ENCODE results near the gene IL12RB2.

IL12RB2 gene

DNA sequence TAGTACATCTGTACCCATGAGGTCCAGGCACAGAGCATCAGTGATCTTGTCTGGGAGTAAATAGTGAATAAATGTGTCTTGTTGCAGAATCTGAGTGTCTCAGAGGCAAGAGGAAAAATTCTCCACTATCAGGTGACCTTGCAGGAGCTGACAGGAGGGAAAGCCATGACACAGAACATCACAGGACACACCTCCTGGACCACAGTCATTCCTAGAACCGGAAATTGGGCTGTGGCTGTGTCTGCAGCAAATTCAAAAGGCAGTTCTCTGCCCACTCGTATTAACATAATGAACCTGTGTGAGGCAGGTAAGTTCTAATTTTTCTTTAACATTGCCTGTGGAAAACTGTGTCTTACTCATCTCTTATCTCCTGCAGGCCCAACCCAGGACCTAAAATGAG lies 43.1 kb downstream of the IL12RB2 start (continued):
- TF ChIP-seq ZFP30 (CRISPR knock-in tag; IDR thresholded peaks at IDR 0.05) (no peak), ARNTL (CRISPR knock-in tag; IDR thresholded peaks at IDR 0.05; ENCODE audit: borderline replicate concordance, low read depth) (no peak), ZNF565 (CRISPR knock-in tag; conservative IDR thresholded peaks at IDR 0.05; ENCODE audit: low read depth) (no peak), TOX (CRISPR knock-in tag; IDR thresholded peaks at IDR 0.05; ENCODE audit: borderline replicate concordance) (no peak), SNAI2 (CRISPR knock-in tag; IDR thresholded peaks at IDR 0.05) (no peak), TCF4 (CRISPR knock-in tag; IDR thresholded peaks at IDR 0.05; ENCODE audit: borderline replicate concordance) (no peak), RARB (CRISPR knock-in tag; IDR thresholded peaks at IDR 0.05) (no peak)
- TF ChIP-seq, protein P1, sequence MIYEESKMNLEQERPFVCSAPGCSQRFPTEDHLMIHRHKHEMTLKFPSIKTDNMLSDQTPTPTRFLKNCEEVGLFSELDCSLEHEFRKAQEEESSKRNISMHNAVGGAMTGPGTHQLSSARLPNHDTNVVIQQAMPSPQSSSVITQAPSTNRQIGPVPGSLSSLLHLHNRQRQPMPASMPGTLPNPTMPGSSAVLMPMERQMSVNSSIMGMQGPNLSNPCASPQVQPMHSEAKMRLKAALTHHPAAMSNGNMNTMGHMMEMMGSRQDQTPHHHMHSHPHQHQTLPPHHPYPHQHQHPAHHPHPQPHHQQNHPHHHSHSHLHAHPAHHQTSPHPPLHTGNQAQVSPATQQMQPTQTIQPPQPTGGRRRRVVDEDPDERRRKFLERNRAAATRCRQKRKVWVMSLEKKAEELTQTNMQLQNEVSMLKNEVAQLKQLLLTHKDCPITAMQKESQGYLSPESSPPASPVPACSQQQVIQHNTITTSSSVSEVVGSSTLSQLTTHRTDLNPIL (CRISPR knock-in tag; IDR thresholded peaks at IDR 0.05; ENCODE audit: low read depth), result no peak
- TF ChIP-seq, protein P2, sequence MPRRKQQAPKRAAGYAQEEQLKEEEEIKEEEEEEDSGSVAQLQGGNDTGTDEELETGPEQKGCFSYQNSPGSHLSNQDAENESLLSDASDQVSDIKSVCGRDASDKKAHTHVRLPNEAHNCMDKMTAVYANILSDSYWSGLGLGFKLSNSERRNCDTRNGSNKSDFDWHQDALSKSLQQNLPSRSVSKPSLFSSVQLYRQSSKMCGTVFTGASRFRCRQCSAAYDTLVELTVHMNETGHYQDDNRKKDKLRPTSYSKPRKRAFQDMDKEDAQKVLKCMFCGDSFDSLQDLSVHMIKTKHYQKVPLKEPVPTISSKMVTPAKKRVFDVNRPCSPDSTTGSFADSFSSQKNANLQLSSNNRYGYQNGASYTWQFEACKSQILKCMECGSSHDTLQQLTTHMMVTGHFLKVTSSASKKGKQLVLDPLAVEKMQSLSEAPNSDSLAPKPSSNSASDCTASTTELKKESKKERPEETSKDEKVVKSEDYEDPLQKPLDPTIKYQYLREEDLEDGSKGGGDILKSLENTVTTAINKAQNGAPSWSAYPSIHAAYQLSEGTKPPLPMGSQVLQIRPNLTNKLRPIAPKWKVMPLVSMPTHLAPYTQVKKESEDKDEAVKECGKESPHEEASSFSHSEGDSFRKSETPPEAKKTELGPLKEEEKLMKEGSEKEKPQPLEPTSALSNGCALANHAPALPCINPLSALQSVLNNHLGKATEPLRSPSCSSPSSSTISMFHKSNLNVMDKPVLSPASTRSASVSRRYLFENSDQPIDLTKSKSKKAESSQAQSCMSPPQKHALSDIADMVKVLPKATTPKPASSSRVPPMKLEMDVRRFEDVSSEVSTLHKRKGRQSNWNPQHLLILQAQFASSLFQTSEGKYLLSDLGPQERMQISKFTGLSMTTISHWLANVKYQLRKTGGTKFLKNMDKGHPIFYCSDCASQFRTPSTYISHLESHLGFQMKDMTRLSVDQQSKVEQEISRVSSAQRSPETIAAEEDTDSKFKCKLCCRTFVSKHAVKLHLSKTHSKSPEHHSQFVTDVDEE (CRISPR knock-in tag; IDR thresholded peaks at IDR 0.05), result no peak

DNA sequence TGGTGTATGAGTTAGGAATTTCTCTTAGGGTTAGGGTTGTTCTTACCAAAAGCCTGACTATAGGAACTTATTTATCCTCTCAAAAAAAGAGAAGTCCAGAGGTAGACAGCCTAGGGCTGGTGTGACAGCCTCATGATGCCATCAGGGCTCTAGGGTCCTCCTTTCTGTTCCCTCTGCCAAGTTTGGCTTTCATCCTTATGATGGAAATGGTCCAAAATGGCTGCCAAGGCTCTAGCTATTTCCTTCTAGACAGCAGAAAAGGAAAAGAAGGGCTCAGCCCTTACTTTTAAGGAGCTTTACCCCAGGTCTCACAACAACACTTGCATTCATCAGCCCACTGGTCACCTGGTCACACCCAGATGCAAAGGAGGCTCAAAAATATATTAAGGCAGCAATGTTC lies 44.5 kb downstream of the IL12RB2 start:
- no peak for ATAC-seq
- TF ChIP-seq ESRRG (CRISPR knock-in tag; IDR thresholded peaks at IDR 0.05), result no peak
- TF ChIP-seq ZNF70 (CRISPR knock-in tag; IDR thresholded peaks at IDR 0.05), result no peak

DNA sequence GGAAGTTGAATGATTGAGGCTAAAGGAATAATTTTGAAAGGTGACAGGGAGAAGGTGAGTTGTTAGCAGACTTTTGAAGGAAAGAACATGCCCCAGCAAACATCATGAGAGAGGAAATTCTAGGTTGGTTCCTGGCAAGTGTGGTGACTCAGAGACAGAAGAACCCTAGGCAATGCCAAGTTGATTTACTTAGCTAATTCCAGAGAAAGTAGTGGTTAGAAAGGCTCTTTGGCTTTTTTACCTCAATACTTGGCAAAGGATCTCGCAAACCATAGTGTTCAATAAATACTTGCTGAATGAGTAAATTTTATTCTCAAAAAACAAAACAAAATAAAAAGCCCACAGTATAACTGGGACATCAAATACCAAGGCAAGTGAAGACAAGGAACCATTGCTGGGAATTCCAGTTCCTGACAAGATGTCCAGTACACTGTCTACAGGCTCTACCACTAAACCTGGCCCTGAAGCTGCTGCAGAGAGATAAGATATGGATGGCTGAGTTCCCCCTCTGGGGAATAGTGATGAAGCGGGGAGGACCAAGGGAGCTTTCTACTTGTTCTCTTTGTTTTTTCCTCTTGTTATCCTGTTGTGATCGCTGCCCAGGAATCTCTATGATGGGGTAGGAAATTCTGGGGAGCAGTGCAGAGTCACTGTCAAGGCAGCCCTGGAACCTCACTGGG lies 48.2 kb downstream of the IL12RB2 start:
- ATAC-seq, result peak; percentile 91
- TF ChIP-seq OSR1 (CRISPR knock-in tag; IDR thresholded peaks at IDR 0.05), result no peak; the same call in 1 of the 2 replicates
- TF ChIP-seq ISL1 (CRISPR knock-in tag; IDR thresholded peaks at IDR 0.05), result peak; percentile 20; the same call in 1 of the 2 replicates

DNA sequence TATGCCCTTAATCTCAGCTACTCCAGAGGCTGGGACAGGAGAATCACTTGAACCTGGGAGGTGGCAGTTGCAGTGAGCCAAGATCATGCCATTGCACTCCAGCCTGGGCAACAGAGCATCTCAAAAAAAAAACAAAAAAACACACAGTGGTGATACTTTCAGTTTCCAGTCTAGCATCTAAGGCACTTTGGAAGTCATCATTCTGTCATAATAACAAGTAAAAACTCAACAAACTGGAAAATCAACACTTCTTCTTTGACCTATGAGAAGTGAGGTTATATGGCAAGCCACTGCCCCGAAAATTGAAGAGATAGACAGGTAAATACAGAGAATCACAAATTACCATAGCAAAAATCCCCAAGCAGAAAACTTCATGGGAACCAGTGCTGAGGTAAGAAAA lies 51.9 kb downstream of the IL12RB2 start:
- no peak for ATAC-seq
- no peak for TF ChIP-seq ARNTL (CRISPR knock-in tag; IDR thresholded peaks at IDR 0.05; ENCODE audit: borderline replicate concordance, low read depth)
- TF ChIP-seq CSDC2 (CRISPR knock-in tag; IDR thresholded peaks at IDR 0.05), result no peak
- TF ChIP-seq PPARA (CRISPR knock-in tag; IDR thresholded peaks at IDR 0.05; ENCODE audit: borderline replicate concordance), result no peak
- no peak for TF ChIP-seq ZC3H10 (CRISPR knock-in tag; IDR thresholded peaks at IDR 0.05)
- TF ChIP-seq, protein P3, sequence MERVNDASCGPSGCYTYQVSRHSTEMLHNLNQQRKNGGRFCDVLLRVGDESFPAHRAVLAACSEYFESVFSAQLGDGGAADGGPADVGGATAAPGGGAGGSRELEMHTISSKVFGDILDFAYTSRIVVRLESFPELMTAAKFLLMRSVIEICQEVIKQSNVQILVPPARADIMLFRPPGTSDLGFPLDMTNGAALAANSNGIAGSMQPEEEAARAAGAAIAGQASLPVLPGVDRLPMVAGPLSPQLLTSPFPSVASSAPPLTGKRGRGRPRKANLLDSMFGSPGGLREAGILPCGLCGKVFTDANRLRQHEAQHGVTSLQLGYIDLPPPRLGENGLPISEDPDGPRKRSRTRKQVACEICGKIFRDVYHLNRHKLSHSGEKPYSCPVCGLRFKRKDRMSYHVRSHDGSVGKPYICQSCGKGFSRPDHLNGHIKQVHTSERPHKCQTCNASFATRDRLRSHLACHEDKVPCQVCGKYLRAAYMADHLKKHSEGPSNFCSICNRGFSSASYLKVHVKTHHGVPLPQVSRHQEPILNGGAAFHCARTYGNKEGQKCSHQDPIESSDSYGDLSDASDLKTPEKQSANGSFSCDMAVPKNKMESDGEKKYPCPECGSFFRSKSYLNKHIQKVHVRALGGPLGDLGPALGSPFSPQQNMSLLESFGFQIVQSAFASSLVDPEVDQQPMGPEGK (CRISPR knock-in tag; IDR thresholded peaks at IDR 0.05; ENCODE audit: borderline replicate concordance), result no peak
- no peak for TF ChIP-seq ZFP3 (CRISPR knock-in tag; IDR thresholded peaks at IDR 0.05)
- TF ChIP-seq ESRRG (CRISPR knock-in tag; IDR thresholded peaks at IDR 0.05), result no peak
- TF ChIP-seq ZNF565 (CRISPR knock-in tag; conservative IDR thresholded peaks at IDR 0.05; ENCODE audit: low read depth), result no peak

DNA sequence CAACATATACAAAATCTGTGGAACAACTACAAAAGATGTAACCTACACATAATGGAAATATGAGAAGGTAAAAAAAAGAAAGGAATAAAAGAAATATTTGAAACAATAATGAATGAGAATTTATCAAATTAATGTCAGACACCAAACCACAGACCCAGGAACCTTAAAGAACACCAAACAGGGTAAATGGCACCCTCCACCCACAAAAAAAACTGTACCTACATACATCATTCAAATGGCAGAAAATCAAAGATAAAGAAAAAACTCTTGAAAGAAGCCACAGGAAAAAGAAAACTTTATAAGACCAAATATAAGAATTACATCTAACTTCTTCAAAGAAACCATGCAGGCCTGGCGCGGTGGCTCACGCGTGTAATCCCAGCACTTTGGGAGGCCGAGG lies 54.0 kb downstream of the IL12RB2 start:
- ATAC-seq, result no peak

More for the DNA sequence above, 54.0 kb downstream of the IL12RB2 start:
- TF ChIP-seq, protein P4, sequence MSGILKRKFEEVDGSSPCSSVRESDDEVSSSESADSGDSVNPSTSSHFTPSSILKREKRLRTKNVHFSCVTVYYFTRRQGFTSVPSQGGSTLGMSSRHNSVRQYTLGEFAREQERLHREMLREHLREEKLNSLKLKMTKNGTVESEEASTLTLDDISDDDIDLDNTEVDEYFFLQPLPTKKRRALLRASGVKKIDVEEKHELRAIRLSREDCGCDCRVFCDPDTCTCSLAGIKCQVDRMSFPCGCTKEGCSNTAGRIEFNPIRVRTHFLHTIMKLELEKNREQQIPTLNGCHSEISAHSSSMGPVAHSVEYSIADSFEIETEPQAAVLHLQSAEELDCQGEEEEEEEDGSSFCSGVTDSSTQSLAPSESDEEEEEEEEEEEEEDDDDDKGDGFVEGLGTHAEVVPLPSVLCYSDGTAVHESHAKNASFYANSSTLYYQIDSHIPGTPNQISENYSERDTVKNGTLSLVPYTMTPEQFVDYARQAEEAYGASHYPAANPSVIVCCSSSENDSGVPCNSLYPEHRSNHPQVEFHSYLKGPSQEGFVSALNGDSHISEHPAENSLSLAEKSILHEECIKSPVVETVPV (CRISPR knock-in tag; IDR thresholded peaks at IDR 0.05), result no peak
- TF ChIP-seq CSDC2 (CRISPR knock-in tag; IDR thresholded peaks at IDR 0.05), result no peak
- TF ChIP-seq, protein P2 (CRISPR knock-in tag; IDR thresholded peaks at IDR 0.05), result no peak
- TF ChIP-seq BACH2 (CRISPR knock-in tag; IDR thresholded peaks at IDR 0.05; ENCODE audit: borderline replicate concordance), result no peak
- no peak for TF ChIP-seq OSR1 (CRISPR knock-in tag; IDR thresholded peaks at IDR 0.05)
- no peak for TF ChIP-seq RARB (CRISPR knock-in tag; IDR thresholded peaks at IDR 0.05)
- no peak for TF ChIP-seq ZC3H10 (CRISPR knock-in tag; IDR thresholded peaks at IDR 0.05)
- no peak for TF ChIP-seq TOX (CRISPR knock-in tag; IDR thresholded peaks at IDR 0.05; ENCODE audit: borderline replicate concordance)
- TF ChIP-seq ZFP3 (CRISPR knock-in tag; IDR thresholded peaks at IDR 0.05), result no peak
- TF ChIP-seq, protein P1 (CRISPR knock-in tag; IDR thresholded peaks at IDR 0.05; ENCODE audit: low read depth), result no peak
- TF ChIP-seq ESRRG (CRISPR knock-in tag; IDR thresholded peaks at IDR 0.05), result no peak
- TF ChIP-seq ZNF70 (CRISPR knock-in tag; IDR thresholded peaks at IDR 0.05), result no peak
- no peak for TF ChIP-seq ZFP30 (CRISPR knock-in tag; IDR thresholded peaks at IDR 0.05)
- TF ChIP-seq TCF4 (CRISPR knock-in tag; IDR thresholded peaks at IDR 0.05; ENCODE audit: borderline replicate concordance), result no peak
- no peak for TF ChIP-seq ISL1 (CRISPR knock-in tag; IDR thresholded peaks at IDR 0.05)

Data from SK-N-SH treated with all-trans-retinoic acid at 6 μM for 48 hours (cell line).